ENCODE data around the gene GSTT4. TPM values are rescaled to one million over a fixed set of nuclear protein-coding genes. Genes with fewer than 3 reads are reported as not detected.

Gene GSTT4
- total and polyA plus RNA-seq, 2 of the 13 experiments (the other 11 are each of a cell fraction or from before 2014, with no cell fraction given): 0.59 to 0.62 TPM

GRCh38 chr22:24010018-24010391 is 4.8 kb upstream of the GSTT4 start (continued):
- TF ChIP-seq PRPF4 (IDR thresholded peaks at IDR 0.05; ENCODE audit: low read depth, low read length, poor library complexity, severe bottlenecking): no peak
- no peak for TF ChIP-seq HOXA7 (CRISPR knock-in tag; IDR thresholded peaks at IDR 0.05)
- TF ChIP-seq ZMYM2 (CRISPR knock-in tag; IDR thresholded peaks at IDR 0.05): no peak
- TF ChIP-seq HNF1A (IDR thresholded peaks at IDR 0.05; ENCODE audit: low read depth): no peak
- TF ChIP-seq HNF1A (CRISPR knock-in tag; IDR thresholded peaks at IDR 0.05; ENCODE audit: borderline replicate concordance): no peak
- no peak for TF ChIP-seq ZSCAN12 (CRISPR knock-in tag; IDR thresholded peaks at IDR 0.05)
- no peak for TF ChIP-seq ZNF383 (CRISPR knock-in tag; IDR thresholded peaks at IDR 0.05; ENCODE audit: borderline replicate concordance)
- no peak for TF ChIP-seq AHDC1 (CRISPR knock-in tag; IDR thresholded peaks at IDR 0.05; ENCODE audit: borderline replicate concordance)
- no peak for TF ChIP-seq RBFOX2 (IDR thresholded peaks at IDR 0.05; ENCODE audit: low read depth, low read length)
- TF ChIP-seq CREB1 (IDR thresholded peaks at IDR 0.05): no peak
- TF ChIP-seq CREB1 (CRISPR knock-in tag; IDR thresholded peaks at IDR 0.05): peak; percentile 15; the same call in 1 of the 2 replicates
- no peak for TF ChIP-seq ZNF800 (CRISPR knock-in tag; IDR thresholded peaks at IDR 0.05)
- no peak for TF ChIP-seq POLR2AphosphoS2 (IDR thresholded peaks at IDR 0.05; ENCODE audit: low read depth, low read length)
- TF ChIP-seq ZNF564 (CRISPR knock-in tag; IDR thresholded peaks at IDR 0.05): no peak
- no peak for TF ChIP-seq ATF5 (CRISPR knock-in tag; IDR thresholded peaks at IDR 0.05; ENCODE audit: low read depth)
- no peak for TF ChIP-seq ZNF839 (CRISPR knock-in tag; IDR thresholded peaks at IDR 0.05; ENCODE audit: borderline replicate concordance)
- TF ChIP-seq FOXP1 (IDR thresholded peaks at IDR 0.05): peak; percentile 79
- TF ChIP-seq FOXP1 (CRISPR knock-in tag; IDR thresholded peaks at IDR 0.05): peak; percentile 74
- no peak for TF ChIP-seq HOXD1 (CRISPR knock-in tag; IDR thresholded peaks at IDR 0.05)
- no peak for TF ChIP-seq ZNF446 (CRISPR knock-in tag; IDR thresholded peaks at IDR 0.05)
- no peak for TF ChIP-seq RFX3 (CRISPR knock-in tag; IDR thresholded peaks at IDR 0.05)

All from HepG2 (cell line).